HG03064 (cell line): ENCODE data around the gene PRKAR2B.

Source experiments
- ATAC-seq: cut with Tn5 transposase; IDR thresholded peaks from one replicate; pipeline ENCODE4 v1.9.1; 2021; ENCODE audit warnings: low read depth; ENCODE audit not compliant: unreplicated experiment

The PRKAR2B gene

DNA sequence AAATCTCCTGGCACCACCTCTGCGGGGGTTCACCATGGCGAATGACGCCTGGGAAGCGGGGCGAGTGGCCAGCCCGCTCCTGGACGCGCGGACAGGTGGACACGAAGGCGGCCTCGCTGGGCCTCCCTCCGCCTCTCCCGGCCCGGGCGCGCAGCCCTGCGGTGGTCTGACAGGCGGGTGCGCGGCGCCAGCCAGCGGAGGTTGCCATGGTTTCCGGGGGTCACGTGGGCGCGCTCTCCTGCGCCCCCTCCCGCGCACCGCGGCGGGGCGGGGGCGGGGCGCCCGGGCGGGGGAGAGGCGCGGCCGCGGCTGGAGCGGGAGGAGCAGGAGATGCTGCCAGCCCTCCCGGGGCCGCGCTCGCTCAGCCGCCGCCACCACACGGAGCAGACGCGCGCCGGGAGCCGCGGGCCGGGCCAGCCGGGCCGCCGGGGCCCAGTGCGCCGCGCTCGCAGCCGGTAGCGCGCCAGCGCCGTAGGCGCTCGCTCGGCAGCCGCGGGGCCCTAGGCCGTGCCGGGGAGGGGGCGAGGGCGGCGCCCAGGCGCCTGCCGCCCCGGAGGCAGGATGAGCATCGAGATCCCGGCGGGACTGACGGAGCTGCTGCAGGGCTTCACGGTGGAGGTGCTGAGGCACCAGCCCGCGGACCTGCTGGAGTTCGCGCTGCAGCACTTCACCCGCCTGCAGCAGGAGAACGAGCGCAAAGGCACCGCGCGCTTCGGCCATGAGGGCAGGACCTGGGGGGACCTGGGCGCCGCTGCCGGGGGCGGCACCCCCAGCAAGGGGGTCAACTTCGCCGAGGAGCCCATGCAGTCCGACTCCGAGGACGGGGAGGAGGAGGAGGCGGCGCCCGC, at the start of gene PRKAR2B:
Gene PRKAR2B, plus strand, starts transcription at position 359 of the 848 bp plus-strand sequence. Its CDS starts 203 bp downstream, at position 562.
- peak; percentile 76 for ATAC-seq

DNA sequence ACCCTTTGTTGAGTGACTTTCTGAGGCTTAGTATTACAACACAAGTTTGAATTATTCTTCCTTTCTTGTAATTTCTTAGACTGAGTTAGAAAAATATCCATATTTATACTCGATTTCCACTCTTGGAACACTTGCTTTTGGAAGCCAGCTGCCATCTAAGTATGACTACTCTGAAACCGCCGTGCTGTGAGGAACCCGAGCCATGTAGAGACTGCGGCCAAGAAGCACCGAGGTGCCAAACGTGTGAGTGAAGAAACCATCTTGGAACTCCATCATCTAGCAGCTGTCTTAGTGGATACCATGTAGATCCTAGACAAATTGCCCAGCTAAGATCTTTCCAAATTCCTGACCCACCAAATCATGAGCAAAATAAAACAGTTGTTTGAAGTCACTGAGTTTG, 49.7 kb upstream of the PRKAR2B start:
- ATAC-seq: no peak

DNA sequence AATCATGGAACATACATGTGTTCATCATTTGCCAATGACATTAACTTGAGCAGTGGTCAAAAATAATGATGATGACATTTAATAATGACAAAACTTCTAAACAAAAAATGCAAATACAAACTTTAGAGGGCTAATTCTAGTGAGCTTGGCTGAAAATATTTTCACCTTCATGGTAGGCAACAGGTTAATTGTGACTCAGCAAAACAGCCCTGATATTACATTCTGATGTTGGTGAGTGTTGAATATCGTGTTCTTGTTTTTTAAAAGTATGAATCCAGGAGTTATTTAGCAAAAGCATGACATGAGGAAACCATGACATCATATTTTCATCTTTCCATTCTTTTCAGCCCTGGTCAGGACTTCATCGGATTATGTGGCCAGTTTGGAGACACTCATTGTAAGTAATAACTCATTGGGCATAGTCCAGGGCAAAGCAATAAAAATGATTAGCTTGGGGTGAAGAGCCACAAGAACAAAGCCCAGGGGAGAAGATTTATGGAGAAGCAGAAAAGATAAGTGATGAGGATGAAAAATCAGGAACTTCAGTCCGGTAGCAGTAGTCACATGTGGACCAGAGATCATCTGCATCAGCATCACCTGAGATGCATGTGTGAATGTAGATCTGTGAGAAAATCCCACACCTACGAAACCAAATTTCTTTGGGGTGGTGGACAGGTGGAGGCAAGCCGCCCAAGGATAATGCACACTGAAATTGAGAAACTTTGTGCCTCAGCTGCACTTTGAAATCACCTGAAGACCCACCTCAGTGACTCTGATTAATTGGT, 46.8 kb upstream of the PRKAR2B start:
- ATAC-seq: no peak

DNA sequence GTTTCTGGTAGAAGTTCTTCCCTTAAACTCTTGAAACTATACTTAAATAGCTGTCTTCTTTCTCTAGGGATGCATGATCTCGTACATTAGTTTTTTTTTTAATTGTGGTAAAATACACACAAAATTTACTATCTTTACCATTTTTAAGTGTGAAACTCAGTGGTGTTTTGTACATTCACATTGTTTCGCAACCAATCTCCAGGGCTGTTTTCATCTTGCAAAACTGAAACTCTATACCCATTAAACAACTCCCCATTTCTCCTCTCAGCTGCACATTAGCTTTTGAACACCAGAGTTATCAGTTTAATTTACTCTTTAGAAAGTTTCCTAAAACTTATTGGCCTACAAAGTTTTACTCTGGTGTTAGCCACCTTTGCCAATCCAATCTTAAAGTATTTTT, 45.5 kb upstream of the PRKAR2B start:
- no peak for ATAC-seq

DNA sequence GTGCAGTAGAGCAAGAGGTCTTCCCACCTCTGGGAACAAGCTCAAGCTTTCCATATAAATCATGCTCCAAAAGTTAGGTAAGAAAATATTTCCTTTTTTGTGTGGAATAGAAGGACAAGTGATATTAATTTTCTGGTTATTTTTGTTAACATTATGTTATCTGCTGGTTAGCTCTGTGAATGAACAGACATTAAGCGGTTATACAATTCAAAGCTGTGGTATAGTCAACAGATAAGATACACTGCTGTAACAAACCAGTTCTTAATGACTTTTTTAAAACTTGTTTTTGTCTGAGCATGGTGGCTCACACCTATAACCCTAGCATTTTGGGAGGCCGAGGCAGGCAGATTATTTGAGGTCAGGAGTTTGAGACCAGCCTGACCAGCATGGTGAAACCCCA, 43.0 kb upstream of the PRKAR2B start:
- ATAC-seq: no peak

DNA sequence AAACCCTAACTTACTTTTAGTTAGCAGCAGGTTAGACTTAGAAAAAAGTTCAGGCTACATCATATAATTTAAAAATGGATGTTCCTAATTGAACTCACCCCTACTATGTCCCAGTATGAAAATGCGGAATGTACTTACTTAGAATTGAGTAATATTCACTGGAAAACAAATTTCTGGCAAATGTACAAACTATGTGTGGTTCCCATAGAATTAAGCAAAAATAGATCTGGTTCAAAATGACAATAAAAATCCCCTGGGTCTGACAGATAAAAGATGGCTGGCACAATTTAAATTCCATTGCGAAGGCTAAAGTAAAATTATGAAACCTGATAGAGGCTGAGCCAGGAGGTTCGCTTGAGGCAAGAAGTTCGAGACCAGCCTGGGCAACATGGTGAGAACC, 42.4 kb upstream of the PRKAR2B start:
- ATAC-seq: no peak

DNA sequence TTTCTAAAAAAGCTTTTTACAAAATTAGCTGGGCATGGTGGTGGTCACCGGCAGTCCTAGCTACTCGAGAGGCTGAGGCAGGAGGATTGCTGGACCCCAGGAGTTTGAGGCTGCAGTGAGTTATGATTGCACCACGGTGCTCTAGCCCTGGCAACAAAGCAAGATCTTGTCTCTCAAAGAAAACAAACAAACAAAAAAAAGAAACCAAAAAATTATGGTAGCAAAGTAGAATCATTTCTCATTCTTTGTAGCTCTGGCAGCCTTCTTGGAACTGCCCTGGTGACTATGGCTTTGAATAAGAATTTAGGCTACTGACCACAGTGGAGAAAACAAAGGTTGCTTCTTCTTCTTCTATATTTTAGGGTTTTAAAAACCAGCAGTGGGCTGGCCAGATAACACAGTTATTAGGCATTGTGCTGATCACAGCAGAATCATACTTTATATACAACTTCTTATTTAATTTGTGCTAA, 41.9 kb upstream of the PRKAR2B start:
- ATAC-seq: no peak

DNA sequence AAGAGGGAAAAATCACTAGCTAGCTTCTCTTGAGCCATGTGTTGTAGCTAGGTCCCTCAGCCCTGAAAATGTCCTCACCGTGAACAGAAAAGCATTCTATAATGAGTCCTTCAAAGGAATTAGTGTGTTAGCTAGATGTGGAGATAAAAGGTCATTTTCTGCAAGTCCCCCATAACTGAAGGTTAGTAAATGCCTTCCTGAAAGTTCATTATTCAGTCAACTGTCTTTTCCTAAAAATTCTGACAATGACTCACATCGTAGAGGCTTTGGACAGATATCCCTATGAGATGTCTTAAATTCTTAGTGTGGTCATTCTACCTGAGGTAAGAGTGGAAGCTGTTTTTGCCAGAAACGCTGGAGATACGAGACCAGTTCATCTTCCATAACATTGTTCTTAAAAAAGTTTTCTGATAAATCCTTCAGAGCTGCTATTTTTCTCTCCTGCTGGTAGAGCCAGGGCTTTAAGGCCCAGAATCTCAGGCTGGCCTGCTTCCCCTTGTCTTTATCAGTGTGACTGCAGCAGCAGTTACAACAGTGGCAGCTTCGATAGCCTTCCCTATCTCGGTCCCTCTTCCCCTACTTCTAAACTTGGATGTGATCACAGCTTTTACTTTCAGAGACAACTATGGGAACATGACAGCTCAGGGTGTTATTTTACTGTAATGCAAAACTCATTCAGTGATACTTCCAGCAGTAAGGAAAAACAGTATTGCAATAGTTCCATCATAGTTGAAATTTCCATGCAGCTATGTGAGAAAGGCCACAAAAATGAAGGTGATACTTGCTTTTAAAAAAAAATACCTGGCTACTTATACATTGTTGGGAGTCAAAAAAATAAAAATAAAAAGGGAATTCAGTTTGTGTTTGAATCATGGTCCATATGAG, 37.3 kb upstream of the PRKAR2B start:
- ATAC-seq: no peak

DNA sequence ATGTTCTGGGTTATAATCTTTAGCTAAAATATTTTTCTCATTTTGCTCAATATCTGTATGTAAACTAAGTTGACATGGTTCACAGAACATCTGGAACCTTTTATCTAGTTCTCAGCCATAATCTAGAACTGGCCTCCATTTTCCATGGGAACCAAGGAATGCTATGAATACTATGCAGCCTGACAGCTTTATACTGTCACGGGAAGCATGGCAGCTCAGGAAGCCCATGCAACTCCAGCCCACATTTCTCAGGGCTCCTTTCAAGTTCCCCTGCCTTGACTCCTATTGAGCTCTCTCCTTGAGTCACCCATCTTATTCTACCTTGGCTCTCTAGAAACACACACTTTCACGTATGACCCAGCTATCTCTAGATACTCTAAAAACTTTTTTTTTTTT, 36.6 kb upstream of the PRKAR2B start:
- no peak for ATAC-seq

DNA sequence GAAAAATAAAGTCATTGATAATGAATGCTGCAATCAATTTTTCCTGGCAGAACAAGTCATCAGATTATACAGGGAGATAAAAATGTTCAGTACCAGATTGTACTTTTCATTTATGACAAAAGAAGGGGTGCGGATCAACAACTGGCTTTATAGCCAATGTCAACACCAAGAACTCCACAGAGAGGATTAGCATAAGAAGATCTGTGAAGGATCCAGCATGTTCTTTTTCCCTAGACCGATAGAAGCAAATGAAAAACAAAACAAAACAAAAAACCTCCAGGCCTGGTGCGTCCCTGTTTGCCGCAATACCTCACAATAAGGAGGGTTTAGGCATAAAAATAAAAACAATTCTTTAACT, 34.7 kb upstream of the PRKAR2B start:
- no peak for ATAC-seq

DNA sequence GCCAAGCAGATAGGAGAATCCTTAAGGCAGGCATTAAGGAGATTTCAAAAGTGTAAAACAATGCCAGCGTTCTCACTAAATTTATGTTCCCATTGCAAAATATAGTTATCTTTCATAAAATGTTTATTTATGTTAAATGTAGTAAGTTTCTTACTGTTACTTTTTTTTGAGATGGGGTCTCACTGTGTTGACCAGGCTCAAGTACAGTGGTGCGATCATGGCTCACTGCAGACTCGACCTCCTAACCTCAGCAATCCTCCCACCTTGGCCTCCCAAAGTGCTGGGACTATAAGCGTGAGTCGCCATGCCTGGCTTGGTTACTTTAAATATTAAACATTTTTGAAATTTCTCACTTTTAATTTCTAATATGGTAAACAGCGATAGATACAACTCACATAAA, 31.8 kb upstream of the PRKAR2B start:
- ATAC-seq: no peak

DNA sequence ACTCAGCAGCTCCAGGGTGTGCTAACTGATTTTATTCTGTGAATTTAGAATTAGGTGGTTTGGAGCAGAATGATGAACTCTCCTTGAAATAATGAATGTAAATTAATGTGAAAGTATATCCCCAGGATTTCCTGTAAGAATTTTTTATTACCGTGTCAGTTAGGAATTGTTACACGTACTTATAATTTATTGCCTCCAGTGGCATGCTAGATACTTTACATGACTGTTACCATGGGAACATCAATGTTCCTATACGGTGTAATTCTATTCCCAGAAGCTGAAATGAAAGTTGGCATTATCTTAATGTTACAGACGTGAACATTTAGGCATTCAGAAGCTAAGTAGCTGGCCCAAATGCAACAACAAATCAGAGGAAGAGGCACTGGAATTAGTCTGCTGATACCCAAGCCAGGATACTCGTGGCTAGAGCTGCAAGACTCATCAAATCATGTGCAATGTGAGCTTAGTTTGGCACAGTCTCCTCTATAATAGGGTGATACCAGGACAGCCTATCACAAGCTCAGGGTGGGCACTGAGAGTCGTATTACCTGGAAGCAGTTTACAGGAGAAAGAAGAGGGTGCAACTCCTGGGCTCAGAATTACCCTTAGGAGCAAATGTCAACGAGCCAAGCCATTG, 30.0 kb upstream of the PRKAR2B start:
- no peak for ATAC-seq

DNA sequence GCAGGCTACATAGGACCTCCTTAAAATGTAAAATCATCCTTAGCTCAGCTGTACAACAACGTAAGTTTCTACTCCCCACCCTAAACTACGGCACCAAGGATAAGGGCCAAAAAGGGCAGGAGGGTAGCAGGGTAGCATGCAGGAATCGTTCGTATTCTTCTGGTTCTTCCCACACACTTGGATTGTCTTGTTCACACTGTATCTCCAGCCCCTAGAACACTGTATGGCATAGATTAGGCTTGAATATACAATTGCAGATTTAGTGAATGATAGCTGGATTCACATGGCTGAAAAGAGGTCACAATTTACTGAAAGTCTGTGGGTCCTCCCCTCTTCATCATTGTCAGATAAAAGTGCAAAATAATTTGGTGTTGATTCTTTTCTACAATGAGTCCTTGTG, 28.2 kb upstream of the PRKAR2B start:
- ATAC-seq: no peak

DNA sequence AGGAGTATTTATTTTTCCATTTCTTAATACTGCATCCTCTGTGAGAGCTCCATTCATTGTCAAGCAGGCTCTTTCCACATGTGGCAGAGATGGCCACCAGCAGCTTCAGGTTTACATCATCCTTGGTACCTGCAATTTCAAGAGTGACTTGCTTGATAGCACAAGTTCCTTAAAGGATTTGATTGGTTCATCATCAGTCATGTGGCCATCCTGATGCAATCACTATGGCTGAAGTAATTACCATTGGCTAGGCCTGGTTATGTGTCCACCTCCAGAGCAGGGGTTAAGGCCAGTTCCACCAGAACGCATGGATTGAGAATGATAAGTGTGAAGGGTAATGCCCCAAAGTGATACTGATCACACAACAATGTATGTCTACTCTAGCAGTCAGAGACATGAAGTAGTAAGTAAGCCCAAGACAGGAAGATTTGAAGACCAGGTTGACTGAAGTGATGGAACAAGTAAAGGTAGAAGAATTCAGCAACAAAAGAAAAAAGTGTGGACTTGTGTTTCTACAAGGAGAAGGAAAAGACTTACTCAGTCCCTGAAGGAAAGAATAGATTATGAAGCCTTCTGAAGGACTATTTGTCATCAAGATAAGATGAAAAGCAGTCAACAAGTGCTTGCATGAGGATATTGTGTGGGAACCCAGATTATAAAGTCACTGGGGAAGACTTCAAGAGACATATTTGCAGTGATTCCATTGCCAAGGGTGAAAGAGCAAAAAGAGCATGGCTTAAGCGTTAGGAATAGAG, 26.4 kb upstream of the PRKAR2B start:
- no peak for ATAC-seq

DNA sequence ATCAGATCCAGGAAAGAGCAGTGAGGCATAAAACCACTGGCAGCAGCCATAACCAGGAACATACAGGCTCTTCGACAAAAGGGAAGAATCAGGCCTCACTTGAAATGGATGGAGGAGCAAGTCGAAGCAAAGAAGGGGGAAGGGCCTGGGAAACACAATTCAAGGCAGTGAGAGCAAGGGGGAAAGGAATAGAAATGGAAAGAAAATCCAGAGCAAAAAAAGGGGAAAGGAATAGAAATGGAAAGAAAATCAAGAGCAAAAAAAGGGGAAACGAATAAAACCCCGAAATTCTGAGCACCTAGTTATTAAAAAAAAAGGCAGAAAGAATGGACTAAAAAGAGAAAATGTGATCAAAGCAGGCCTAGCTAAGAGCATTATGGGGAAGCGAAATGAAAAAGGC, 24.1 kb upstream of the PRKAR2B start:
- ATAC-seq: no peak

DNA sequence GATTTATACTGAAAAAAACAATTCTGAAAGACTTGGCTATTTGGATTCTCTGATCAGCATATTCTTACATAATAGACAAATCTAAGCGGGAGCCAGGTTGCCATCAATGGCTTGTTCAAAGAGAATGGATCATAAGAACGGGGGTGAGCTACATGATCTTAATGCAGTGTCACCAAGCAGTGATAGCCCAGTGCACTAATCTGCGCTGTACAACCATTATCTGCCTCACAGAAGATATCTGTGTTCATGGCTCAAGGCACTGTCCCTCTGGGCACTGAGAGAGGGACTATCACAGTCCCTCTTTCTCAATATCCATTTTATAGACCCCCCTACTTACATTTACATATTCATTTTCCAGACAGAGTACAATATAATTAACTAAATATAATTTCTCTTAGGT, 22.9 kb upstream of the PRKAR2B start:
- ATAC-seq: no peak

DNA sequence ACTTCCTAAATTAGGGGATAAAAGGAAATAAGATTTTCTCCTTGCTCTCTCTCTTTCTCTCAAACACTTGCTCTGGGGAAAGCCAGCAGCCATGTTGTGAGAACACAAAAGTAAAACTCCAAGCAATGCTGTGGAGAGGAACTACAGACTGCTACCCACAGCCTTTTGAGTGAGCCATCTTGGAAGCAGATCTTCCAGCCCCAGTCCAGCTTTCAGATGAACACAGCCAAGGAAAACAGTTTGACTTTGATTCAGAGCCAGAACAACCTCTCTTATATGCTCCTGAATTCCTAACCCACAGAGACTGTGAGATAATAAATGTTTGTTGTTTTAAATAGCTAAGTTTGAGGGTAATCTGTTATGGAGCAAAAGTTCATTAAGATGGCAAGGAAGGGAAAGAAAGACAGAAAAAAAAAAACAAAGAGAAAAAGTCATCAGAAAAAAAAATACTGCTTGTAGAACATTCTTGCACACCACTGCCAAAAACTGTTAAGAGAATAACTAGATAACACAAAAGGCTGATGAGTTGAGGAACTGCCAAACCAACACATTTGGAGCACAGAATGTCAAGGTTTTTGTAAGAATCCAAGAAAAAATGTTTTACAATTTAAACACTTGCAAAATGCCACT, 20.9 kb upstream of the PRKAR2B start:
- ATAC-seq: no peak

DNA sequence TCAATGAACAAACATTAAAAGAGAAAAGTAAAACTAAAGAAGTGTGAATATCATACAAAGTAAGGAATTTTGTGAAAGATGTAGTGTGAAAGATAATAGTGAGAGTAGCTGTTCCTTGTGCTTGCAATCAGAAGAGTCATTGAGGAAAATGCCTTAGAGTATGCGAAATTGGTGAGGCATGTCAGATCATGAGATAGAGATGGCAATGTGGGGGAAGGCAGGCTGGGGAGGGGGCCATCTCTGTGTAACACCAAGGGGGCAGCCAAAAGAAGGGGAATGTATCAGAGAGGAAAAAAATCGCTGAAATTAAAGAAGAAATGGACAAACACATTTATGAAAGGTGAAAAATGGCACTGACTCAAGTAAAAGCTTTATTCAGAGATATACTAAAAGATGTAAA, 19.6 kb upstream of the PRKAR2B start:
- ATAC-seq: no peak

DNA sequence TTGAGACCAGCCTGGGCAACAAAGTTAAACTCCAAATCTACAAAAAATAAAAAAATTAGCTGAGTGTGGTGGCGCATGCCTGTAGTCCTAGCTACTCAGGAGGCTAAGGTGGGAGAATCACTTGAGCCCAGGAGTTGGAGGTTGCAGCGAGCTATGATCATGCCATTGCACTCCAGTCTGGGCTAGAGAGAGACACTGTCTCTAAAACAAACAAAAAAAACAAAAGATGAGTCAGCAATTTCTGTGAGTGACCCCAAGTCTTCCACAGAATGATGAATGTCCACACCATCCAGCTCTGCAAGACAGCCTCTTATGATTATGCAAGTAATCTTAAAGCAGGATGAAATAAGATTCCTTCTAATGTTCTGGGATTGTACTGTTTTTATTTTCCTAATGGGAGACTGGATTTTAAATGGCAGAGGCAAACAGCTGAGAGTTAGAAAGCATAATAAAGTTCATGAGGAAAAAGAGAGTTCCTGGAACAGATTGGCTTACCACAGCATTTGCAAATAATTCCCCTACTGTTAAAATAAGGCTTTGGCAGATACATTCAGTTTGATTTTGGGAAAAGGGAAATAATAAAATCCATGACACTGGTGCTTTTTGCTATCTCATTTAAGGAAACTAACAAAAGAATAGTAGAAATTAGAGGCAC, 18.9 kb upstream of the PRKAR2B start:
- no peak for ATAC-seq
